Posterior vena cava (tissue), 2 donors: ENCODE results near the gene TMEM117. TPM values are rescaled to one million over a fixed set of nuclear protein-coding genes. Genes with fewer than 3 reads are reported as not detected.

Source experiments
- DNase-seq: peaks from one replicate; pipeline ENCODE4 v3.0.0-alpha.2; 2020; ENCODE audit warnings: low spot score
- intact Hi-C, 2 donors: fragments of 100-400 bp; cut with DNase I; formaldehyde crosslinking; loops; one replicate each; pipeline versions ENCODE4 v1.14.1 to v1.14.2; 2022 to 2023
- total RNA-seq, 2 donors: library from RNA; stranded (reverse); fragmentation: NEBNext Ultra II Directional; extraction: Animal tissue kit (Norgen Biotek cat#: 25700); gene quantifications; one replicate each; pipeline ENCODE4 v1.2.1, GENCODE V29; 2021
- donor health status: DM: yes; HTN: yes; CAD: no.
- donor health status: DM: yes; HTN: yes; CAD: no.

Gene TMEM117
- total RNA-seq, 2 donors from 2014 or later: 10.0 to 11.4 TPM

DNA sequence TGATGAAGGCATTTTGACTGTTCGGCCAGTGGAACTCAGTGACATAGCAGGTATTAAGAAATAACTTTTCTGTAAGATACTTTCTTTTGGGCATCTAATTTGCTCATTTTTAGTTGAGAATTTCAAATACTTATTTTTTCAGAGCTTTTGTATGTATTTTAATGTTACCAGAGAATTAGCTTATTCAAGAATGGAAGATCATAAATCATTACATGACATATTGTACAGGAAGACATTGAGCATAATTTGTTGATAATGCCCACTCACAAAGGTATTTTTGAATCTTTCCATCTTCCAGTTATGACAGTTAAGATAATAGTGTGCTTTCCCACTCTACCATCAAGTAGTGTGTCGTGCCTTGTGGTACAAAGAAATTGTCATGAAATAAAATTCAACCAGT, 36.5 kb downstream of the TMEM117 start:
- DNase-seq: no peak
- intact Hi-C loops: no loop called here

DNA sequence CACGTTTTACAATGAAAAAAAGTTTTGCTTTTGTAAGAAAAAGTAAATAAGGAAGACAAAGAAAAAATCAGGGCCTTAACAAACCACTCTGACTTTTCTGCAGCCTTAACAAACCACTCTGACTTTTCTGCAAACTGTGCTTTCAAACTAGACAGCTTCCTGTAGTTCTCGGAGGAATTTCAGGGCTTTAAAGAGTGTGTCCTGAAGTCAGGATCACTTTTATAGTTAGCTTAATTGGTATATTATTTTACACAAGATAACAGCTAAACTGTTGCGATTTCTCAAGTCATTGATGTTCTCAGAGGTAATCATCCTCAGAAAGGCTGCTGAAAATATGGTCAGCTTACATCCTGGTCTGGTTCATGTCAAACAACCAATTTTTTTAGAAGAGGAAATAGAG, 42.2 kb downstream of the TMEM117 start:
- no peak for DNase-seq
- intact Hi-C loops: no loop called here

DNA sequence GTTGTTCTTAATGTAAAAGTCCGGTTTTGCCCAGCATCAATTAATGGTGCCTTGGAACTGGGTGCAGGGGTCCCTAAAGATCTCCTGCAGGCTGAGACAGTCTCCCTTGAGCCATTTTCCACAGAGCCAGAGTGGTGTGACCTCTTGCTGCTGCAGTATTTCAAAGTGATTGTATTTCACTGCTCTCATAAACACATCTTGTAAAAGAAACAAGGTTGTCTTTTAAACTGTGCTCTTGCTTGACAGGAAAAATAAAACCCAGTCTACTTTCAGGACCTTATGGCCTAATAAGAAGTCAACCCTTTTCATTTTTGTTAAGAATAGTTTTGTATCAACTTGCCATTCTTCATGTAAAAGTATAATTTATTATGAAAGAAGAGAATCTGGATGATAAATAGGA, 44.7 kb downstream of the TMEM117 start:
- DNase-seq: no peak
- intact Hi-C loops: loop anchor here in 1 of 2 donors (10.0 kb wide), 1 partner anchor 76 kb away; the partner anchor contains the start of gene TWF1

DNA sequence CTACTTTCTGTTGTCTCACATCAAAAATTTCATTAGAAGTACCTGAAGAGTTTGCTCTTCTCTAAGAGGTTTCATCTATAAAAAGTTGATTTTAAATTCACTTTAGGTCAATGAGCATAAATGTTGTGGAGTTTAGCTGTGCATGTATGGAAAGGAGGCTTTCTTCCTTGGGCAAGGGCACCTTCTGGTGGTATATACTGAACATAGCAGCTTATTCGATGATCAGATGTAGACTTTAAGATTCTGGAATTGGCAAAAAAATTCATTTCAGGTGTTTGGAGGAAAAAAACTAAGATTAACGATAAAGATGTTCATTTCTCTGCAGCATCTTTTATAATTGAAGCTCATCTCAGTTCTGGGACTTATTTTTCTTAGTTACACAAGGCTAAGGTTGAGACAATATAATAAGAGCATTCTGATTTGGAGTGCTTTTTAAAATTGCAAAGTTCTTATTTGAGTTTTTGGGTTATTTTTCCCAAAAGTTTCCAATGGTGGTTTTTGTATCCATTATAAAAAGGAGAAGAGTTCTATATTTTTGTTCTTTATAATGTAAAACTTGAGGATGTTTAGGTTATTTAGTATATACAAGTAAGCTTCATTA, 46.8 kb downstream of the TMEM117 start:
- no peak for DNase-seq
- intact Hi-C loops: loop anchor here in 1 of 2 donors (10.0 kb wide), 1 partner anchor 78 kb away; the partner anchor contains the start of gene TWF1

DNA sequence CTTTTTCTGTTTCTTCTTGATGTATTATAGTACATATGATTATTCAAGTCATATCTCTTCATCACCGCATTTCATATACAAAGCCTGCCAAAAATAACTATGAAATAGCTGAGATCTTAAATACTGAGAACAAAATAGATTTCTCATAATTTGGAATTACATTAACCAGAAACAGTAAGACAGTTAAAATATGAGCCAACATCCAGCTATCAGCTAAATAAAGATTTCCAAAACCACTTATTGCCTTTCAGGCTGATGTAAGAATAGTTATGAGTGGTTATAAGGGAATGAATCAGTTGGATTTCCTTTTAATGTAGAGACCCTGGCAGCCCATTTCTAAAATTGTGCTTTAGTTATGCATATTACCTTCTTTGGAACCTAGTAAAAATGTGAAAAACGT, 47.4 kb downstream of the TMEM117 start:
- intact Hi-C loops: loop anchor here in 1 of 2 donors (10.0 kb wide), 1 partner anchor 79 kb away; the partner anchor contains the start of gene TWF1

DNA sequence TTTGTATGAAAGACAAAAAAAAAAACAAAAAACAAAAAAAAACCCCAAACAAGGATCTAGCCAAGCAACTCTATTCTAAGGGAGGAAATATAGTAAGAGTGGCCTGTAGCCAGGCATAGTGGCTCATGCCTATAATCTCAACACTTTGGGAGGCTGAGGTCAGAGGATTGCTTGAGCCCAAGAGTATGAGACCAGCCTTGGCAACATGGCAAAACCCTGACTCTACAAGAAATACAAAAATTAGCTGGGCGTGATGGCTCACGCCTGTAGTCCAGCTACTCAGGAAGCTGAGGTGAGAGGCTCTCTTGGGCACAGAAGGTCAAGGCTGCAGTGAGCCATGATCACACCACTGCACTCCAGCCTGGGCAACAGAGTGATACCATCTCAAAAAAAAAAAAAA, 47.9 kb downstream of the TMEM117 start:
- DNase-seq: no peak
- intact Hi-C loops: loop anchor here in 1 of 2 donors (10.0 kb wide), 1 partner anchor 79 kb away; the partner anchor contains the start of gene TWF1

More for the DNA sequence above, 47.4 kb downstream of the TMEM117 start:
- no peak for DNase-seq

DNA sequence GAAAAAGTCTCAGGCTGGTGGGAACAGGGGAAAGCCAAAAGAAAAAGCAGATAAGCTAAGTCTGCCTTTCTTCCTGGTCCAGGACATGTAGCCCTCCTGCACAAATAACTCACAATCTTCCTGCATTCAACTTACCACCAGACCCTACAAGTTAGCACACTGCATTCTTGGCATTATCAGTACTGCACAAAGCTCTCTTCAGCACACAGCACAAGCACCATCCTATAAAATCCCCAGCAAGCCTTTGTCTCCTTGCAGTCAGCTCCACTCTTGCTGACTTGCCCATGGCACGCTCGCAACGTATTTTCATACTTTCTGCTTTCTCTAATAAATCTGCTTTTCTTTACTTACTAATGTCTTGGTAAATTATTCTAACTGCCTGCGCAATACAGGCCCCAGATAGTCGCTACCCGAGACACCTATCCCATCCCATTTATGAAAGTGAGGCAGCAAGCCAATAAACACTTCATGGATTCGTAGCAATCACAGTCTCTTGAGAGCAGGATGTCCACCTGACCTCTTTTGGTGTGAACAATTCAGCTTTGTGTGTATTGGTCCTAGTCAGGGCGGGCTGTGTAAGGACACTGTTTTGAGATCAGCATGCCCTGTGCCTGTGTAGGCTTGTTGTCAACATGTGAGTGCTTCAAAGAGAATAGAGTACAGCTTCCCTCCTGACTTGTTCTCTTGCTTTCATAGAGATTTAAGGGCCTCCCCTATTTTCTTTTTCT, 49.0 kb downstream of the TMEM117 start:
- intact Hi-C loops: loop anchor here in 1 of 2 donors (10.0 kb wide), 1 partner anchor 80 kb away; the partner anchor contains the start of gene TWF1
- DNase-seq: no peak

DNA sequence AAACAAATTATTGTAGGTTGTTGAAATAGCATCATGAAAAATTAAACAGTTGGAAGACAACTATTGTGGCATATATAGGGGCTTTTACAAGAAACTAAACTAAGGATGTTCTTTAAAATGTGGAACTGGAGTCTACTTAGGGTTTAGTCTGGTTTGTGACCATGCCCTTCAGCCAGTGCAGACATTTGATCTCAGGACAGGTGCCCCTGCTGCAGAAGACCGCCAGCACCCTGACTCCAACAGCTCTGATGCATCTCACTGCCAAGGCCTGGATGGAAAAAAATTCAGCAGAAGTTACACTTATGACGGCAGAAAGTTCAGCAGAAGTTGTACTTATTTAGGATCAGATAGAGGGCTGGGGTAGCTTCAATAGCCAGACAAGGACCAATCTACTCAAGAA, 51.5 kb downstream of the TMEM117 start:
- intact Hi-C loops: loop anchor here in 1 of 2 donors (10.0 kb wide), 1 partner anchor 83 kb away; the partner anchor contains the start of gene TWF1
- DNase-seq: no peak

DNA sequence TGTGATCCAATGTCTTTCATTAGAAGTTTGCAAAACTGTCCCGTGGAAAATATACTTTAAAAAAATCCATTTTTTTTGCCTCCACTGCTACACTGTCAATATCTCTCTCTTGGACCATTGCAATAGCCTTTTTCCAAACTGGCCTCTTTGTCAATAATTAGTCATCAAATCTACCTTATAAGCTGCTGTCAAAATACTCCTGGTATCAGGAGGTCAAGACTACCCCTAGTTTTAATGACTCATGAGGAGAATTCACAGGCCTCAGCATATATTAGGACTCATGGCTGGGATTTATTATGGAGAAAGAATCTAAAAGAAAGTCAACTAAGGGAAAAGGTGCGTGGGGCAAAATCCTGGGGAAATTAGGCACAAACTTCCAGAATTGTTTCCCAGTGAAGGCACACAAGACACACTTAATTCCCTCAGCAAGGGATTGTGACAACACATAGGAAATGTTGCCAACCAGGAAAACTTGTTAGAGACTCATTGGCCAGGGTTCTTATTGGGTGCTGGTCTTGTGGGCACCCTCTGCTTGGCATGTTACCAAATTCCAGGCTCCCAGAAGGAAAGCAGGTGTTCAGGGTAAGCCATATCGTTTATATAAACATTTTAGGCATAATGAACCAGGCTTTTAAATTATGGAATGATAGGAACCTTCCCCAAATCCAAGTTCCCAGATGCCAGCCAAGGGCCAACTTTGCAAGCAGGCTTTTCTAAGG, 56.1 kb downstream of the TMEM117 start:
- DNase-seq: no peak
- intact Hi-C loops: no loop called here

DNA sequence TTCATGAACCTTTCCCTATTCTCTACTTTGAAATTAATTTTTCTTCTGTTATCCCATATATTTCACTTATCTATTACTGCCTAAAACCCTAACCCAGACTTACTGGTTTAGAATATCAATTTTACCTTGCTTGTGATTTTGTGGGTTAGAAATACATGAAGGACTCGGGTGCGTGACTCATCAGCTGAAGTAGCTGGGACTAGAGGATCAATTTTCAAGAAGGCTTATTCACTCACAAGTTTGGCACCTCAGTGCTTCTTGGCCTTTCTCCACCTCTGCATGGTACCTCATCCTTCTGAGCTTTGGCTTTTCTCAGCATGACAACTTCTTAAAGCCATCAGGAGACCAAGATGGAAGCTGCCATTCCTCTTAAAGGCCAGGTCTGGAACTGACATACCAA, 57.8 kb downstream of the TMEM117 start:
- no peak for DNase-seq
- intact Hi-C loops: no loop called here

DNA sequence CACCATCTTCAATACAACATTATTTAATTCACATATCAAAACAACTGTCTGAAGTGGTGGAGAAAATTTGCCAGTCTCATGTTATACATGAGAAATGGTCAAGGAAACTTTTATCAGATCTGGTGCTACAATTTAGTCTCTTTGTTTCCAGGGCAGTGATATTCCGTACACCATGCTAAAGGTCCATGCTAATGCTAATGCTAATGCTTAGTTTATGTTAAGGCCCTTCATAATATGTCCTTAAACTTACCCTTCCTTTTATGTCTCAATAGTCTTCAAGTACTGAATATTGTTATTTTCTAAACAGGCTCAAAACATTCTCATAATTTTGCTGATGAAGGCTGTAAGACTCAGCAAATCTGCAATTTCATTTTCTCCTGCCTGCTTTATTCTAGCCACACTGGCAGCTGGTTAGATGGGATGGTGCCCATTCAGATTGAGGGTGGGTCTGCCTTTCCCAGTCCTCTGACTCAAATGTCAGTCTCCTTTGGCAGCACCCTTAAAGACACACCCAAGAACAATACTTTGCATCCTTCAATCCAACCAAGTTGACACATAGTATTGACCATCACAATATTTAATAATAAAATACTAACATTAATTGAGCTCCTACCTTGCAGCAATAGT, 59.8 kb downstream of the TMEM117 start:
- intact Hi-C loops: no loop called here
- DNase-seq: no peak

DNA sequence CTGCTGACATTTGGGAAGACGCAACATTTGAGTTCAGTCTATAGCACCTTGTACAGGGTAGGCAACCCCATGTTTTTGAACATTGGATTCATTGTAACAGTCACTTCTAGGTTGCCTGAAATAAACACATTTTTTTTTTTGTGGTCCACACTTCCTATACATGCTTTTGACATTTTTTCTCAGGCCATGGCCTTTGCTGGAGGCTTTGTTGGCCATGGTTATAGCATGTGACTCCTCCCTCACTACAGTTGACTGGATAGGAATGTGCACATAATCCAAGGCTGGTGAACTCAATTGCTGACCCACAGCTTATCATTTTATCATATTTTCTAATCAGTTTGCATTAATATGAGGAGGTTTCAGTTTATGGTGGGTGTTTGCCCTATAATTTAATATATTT, 60.6 kb downstream of the TMEM117 start:
- DNase-seq: no peak
- intact Hi-C loops: no loop called here

DNA sequence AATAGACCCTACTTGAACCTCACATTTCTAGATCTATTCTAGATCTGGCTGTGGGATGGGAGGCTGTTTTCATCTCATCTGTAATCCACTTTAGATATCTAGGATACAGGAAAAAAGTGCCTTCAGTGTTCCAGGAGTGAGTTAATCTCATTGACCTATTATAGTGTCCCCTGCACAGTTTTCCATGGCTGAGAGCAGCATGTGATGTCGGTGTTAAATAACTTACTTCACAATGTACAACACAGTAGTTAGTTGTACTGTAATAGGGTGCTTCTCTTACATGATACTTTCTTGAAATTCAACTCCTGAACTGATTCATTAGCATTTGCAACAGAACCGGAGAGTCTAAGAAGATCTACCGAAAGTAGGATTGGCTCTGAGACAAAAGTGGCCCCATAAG, 62.6 kb downstream of the TMEM117 start:
- intact Hi-C loops: no loop called here
- no peak for DNase-seq

DNA sequence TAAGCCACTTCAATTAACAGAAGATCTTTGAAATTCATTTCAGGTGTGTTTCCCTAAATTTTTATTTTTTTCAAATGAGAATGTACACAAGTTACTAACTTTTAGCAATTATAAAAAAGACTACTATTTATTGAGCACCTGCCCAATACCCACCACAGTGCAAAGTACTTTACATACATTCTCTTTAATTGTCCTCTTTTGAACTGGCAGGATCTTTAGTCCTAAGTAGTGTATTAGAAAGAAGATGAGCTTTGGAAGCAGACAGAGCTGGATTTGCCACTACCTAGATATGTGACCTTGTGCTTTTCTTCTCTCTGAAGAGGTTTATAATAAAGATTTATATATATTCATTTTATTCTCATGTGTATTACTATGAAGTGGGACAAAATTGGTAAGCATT, 63.7 kb downstream of the TMEM117 start:
- no peak for DNase-seq
- intact Hi-C loops: no loop called here

DNA sequence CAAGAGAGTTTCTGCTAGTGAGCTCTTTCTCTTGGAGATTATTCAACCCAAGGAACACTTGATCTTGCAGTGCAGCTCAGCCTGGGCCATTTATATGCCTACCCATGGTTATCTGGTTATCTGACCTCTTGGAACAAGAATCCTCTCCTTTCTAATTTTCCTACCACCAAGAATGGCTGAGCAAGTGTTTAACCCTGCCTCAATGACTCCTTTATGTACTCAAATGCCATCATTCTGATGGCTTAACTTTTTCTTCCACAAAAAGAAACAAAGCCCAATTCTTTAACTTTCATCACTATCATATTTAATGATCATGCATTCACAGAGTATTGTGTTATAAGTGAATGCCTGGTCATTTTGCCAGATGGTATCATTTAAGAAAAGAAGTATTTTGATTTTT, 67.8 kb downstream of the TMEM117 start:
- DNase-seq: no peak
- intact Hi-C loops: no loop called here

DNA sequence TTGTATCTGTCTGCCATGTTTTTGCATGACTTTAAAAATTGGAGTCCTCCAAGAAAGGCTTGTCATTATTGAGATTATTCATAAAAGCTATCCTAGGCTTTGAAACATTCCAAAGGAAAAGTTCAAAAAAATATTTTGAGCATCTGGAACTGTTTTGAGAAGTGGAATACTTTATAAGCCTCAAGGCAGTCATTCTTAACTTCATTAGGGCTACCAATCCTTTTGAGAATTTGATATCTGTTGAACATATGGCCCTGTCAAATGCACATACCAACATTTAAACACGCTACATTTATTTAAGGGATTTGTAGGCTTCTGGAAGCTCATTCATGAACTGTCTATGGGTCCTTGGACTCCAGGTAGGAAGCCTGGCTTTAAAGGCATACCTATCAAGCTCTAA, 77.0 kb downstream of the TMEM117 start:
- no peak for DNase-seq
- intact Hi-C loops: no loop called here

DNA sequence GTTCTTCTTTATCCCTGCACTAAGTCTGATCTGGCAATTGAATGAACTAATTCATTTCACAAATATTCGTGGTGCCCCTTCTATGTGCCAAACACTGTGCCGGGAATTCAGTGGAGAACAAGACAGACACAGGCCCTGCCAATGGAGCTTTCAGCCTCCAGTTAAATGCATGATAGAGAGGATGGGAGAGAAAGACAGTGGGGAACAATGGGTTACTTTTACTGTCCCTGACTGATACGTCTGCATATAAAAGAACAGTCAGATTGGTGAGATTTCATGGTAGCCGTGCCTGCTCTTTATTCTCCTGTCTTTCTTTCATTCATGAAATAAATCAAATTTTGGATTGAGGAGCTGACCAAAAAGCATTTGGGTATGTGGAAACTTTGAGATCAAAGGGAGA, 78.5 kb downstream of the TMEM117 start:
- DNase-seq: no peak
- intact Hi-C loops: no loop called here

DNA sequence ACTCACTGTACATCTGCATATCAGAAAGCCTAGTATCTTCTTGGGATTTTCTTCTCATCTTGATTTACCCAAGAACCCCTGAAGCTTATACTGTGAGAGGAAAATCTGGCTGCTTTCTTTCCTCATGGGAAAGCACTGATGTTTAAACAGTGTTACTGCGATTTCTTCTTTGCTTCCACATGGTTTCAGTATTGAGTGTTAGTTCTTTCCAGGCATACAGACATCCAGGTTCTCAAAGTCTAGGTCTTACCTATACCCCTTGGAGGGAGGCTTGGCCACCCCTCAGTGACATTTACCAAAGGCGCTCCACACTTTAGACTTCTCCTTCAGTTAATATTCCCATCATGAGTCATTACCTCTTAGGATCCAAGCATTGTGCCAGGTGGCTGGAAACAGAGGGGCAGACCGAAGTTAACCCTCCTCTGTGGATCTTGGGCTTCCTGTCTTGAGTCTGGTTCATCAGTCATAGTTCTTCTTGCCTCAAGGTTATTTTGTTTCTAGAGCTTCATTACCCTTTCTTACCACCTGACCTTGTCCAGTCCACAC, 79.1 kb downstream of the TMEM117 start:
- intact Hi-C loops: no loop called here

DNA sequence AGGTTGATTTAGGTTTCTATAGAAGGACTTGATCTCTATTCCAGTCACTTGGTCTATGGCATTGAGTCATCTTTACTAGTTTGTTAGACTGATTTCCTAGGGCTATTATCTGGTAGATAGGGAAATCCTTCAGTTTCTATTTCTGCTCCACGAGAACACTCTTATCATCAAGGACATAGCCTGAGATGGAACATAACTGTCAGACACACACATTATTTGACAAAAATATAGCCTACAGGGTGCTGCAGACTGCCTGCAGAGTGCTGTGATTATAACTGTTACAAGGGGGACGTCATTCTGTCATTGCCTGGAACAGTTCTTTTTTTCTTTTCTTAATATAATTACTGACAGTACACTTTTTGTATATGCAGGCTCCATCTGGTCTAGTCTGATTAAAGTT, 82.0 kb downstream of the TMEM117 start:
- no peak for DNase-seq
- intact Hi-C loops: no loop called here

More for the DNA sequence above, 79.1 kb downstream of the TMEM117 start:
- DNase-seq: no peak
